Fibroblast of upper back skin (primary cell): ENCODE data around the gene CAVIN2.
"Not testable (repeated sequence)": the region's sequence is repeated elsewhere in the genome, so short reads cannot be mapped to it uniquely, and the experiment has no call there.

ENCODE experiments used
- DNase-seq: peaks from one replicate; pipeline ENCODE4 v3.0.0-alpha.2; 2013

CAVIN2 gene

GRCh38 chr2:191797942-191798876, 48.7 kb downstream of the CAVIN2 start:
- no peak for DNase-seq

- DNase-seq = no peak
Measured at GRCh38 chr2:191797500-191797899, 49.4 kb downstream of the CAVIN2 start.

DNA sequence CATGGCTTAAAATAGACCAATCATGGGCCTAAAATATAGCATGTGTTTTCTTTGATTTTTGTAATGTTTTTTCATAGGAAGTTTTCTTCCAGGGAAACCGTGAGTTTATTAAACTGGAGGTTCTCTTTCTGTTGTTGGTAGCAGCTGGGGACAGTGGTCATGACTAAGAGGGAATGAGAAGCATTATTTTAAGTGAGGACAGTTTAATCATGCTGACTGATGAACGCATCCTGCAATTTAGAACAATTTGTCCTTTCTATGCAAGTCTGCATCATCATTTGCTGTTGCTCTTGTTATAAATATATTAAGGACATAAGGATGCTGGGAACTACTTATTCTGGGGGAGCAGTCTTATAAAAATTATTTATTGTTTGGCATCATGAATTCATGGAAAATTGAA, 51.2 kb downstream of the CAVIN2 start:
- no peak for DNase-seq

GRCh38 chr2:191791953-191792560, 54.8 kb downstream of the CAVIN2 start:
- DNase-seq = peak; percentile 24

DNA sequence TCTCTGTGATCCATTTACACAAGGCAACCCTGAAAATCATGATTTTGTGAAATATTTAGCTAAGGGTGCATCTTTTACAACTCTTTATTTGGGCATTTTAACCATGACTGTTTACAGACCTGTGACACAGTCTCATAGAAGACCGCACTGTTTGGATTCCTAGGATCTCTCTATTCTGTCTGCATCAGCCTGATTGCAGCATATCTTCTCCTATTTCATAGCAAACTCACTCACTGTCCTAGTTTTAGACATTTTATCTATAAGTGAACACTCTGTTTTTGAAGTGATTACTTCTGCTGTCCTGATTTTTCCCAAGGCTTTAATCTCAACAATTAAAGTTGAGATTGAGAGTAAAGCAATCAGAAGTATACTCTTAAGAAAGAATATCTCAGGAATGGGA, 56.2 kb downstream of the CAVIN2 start:
- DNase-seq = peak; percentile 27

- peak; percentile 66 for DNase-seq
Measured at GRCh38 chr2:191789796-191790195, 57.1 kb downstream of the CAVIN2 start.

DNA sequence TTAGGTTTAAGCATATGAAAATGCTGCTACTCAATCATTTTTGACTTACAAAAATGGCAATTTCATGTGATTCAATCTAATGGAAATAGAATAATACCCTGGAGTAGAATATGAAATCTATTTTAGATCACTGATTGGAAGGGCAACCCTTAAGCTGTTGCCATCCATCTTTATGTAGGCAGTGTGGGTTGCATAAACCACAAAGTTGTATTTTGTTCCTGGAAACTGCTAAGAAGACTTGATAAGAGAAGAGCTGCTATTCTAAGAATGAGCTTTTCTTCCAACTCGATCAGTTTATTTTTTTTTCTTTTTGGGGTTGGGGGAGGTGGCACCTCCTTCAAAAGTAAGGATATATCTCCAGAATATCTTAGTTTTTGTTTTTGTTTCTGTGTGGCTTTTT, 60.2 kb downstream of the CAVIN2 start:
- no peak for DNase-seq

GRCh38 chr2:191785651-191786050, 61.2 kb downstream of the CAVIN2 start:
- not testable (repeated sequence) for DNase-seq
